CD14-positive monocyte (primary cell): ENCODE measurements around the gene RREB1. TPM values are rescaled to one million over a fixed set of nuclear protein-coding genes. Genes with fewer than 3 reads are reported as not detected.

Source experiments
- DNase-seq, 3 donors: peaks; one replicate each; pipeline ENCODE4 v3.0.0-alpha.2; 2011 to 2022
- H2AFZ ChIP-seq: 2 replicates; pipeline ENCODE4 v1.6.0; 2012; ENCODE audit warnings: mild to moderate bottlenecking, low read depth, low read length, inconsistent platforms; ENCODE audit not compliant: insufficient read depth, poor library complexity, severe bottlenecking
- H3K27ac ChIP-seq, 2 donors: 1 replicate in 1 of 2; 2 replicates in 1 of 2; pipeline ENCODE4 v1.5.1; 2012 to 2013; ENCODE audit warnings: low read length in 2 of 2, control low read depth in 1 of 2, inconsistent platforms in 1 of 2, low read depth in 1 of 2, mild to moderate bottlenecking in 1 of 2
- H3K27me3 ChIP-seq, 2 donors: one replicate each; pipeline versions ENCODE4 v1.6.0 to v1.6.1; 2011 to 2013; ENCODE audit warnings: low read length in 2 of 2; ENCODE audit not compliant: control insufficient read depth in 2 of 2, insufficient read depth in 2 of 2
- H3K36me3 ChIP-seq, 2 donors: replicated peaks in 1 of 2; 1 replicate in 1 of 2; 2 replicates in 1 of 2; pipeline versions ENCODE4 v1.5.1 to v1.6.1; 2012 to 2013; ENCODE audit warnings: low read length in 2 of 2, control low read depth in 1 of 2, inconsistent platforms in 1 of 2, mild to moderate bottlenecking in 1 of 2; ENCODE audit not compliant: insufficient read depth in 2 of 2, control insufficient read depth in 1 of 2
- H3K4me1 ChIP-seq, 2 donors: 1 replicate in 1 of 2; 2 replicates in 1 of 2; pipeline versions ENCODE4 v1.5.1 to v1.6.1; 2012 to 2013; ENCODE audit warnings: low read length in 2 of 2, control low read depth in 1 of 2, inconsistent platforms in 1 of 2, mild to moderate bottlenecking in 1 of 2, moderate library complexity in 1 of 2; ENCODE audit not compliant: insufficient read depth in 2 of 2, control insufficient read depth in 1 of 2
- H3K4me2 ChIP-seq: replicated peaks from 2 replicates; pipeline ENCODE3; 2012; ENCODE audit warnings: low read length, moderate library complexity, mild to moderate bottlenecking; ENCODE audit not compliant: poor library complexity, severe bottlenecking; ENCODE audit errors: extremely low read depth
- H3K4me3 ChIP-seq, 3 experiments: fragments of 200-600 bp in 1 of 3; sonication (generic) in 1 of 3; replicated peaks in 1 of 3; 1 replicate in 2 of 3; 2 replicates in 1 of 3; pipeline ENCODE4 v1.5.1; 2011 to 2013; ENCODE audit warnings: low read length in 3 of 3, mild to moderate bottlenecking in 3 of 3, control low read depth in 2 of 3, low read depth in 2 of 3, inconsistent platforms in 1 of 3, moderate library complexity in 1 of 3
- H3K79me2 ChIP-seq: 2 replicates; pipeline ENCODE4 v1.6.0; 2012; ENCODE audit warnings: mild to moderate bottlenecking, control low read depth, inconsistent platforms, low read length, moderate library complexity; ENCODE audit not compliant: insufficient read depth
- H3K9ac ChIP-seq: 2 replicates; pipeline ENCODE4 v1.6.0; 2017; ENCODE audit warnings: low read length, mild to moderate bottlenecking; ENCODE audit not compliant: insufficient read depth, poor library complexity, severe bottlenecking
- H3K9me3 ChIP-seq, 2 donors: replicated peaks in 1 of 2; 1 replicate in 1 of 2; 2 replicates in 1 of 2; pipeline versions ENCODE4 v1.5.1 to v1.6.1; 2012 to 2013; ENCODE audit warnings: low read length in 2 of 2, control low read depth in 1 of 2; ENCODE audit not compliant: control insufficient read depth in 1 of 2, insufficient read depth in 1 of 2
- H4K20me1 ChIP-seq: 2 replicates; pipeline ENCODE4 v1.6.0; 2012; ENCODE audit warnings: mild to moderate bottlenecking, low read length, control low read depth, moderate library complexity; ENCODE audit not compliant: insufficient read depth
- H3K27ac Mint-ChIP-seq, 7 donors: one replicate each; pipeline ENCODE4 v1.8.0; 2020; ENCODE audit warnings: mild to moderate bottlenecking in 7 of 7, mixed read lengths in 7 of 7, moderate library complexity in 6 of 7, inconsistent platforms in 2 of 7
- H3K27me3 Mint-ChIP-seq, 3 donors: one replicate each; pipeline ENCODE4 v1.8.0; 2021 to 2022; ENCODE audit warnings: low read depth in 3 of 3, mild to moderate bottlenecking in 3 of 3, mixed read lengths in 3 of 3, moderate library complexity in 3 of 3, inconsistent platforms in 1 of 3
- H3K36me3 Mint-ChIP-seq, 2 donors: one replicate each; pipeline ENCODE4 v1.8.0; 2020; ENCODE audit warnings: mixed read lengths in 2 of 2, inconsistent platforms in 1 of 2, mild to moderate bottlenecking in 1 of 2
- H3K4me1 Mint-ChIP-seq: one replicate; pipeline ENCODE4 v1.8.0; 2020; ENCODE audit warnings: mild to moderate bottlenecking, mixed read lengths
- H3K4me3 Mint-ChIP-seq, 2 donors: one replicate each; pipeline ENCODE4 v1.8.0; 2020; ENCODE audit warnings: mild to moderate bottlenecking in 2 of 2, mixed read lengths in 2 of 2, moderate library complexity in 1 of 2
- H3K9me3 Mint-ChIP-seq, 7 donors: one replicate each; pipeline ENCODE4 v1.8.0; 2020 to 2022; ENCODE audit warnings: mixed read lengths in 7 of 7, mild to moderate bottlenecking in 6 of 7, moderate library complexity in 6 of 7, inconsistent platforms in 2 of 7
- CTCF ChIP-seq: fragments of 200-600 bp; IDR thresholded peaks from one replicate; pipeline ENCODE4 v1.8.0; 2022; ENCODE audit warnings: antibody characterized with exemption, mild to moderate bottlenecking
- WGBS: methylation state at CpG from one replicate; pipeline ENCODE4 v1.1.5; 2013; ENCODE audit warnings: missing lambda C conversion rate; ENCODE audit not compliant: insufficient coverage; 5-methylcytosine and 5-hydroxymethylcytosine counted together
- intact Hi-C, 2 donors: fragments of 100-400 bp; cut with micrococcal nuclease; formaldehyde crosslinking; loops; one replicate each; pipeline versions ENCODE4 v1.15.0 to v1.15.1; 2023
- polyA plus RNA-seq, 3 donors: library from polyadenylated mRNA; depleted of rRNA in 1 of 3; unstranded in 2 of 3; stranded (reverse) in 1 of 3; fragments of 300-500 nt in 2 of 3; fragments of >200 nt in 1 of 3; fragmentation: Illumina TruSeq in 2 of 3; gene quantifications; 1 replicate in 2 of 3; 2 replicates in 1 of 3; pipeline ENCODE4 v1.2.3, GENCODE V29; 2012 to 2021

RREB1 gene
- polyA plus RNA-seq, 3 donors, result 2.1 to 15.3 (median 5.6) TPM

GRCh38 chr6:7087066-7087465 is 20.7 kb upstream of the RREB1 start:
- Mint-ChIP-seq H3K27ac (peak overlapping the region; percentile 80 to 97 (median 94)), H3K9me3 (no peaks in the 10 kb centered on the region), H3K4me1 (peaks cover 31% of the 10 kb centered on the region), H3K4me3 (peak overlapping the region; percentile 77 to 93), H3K27me3 (no peaks in the 10 kb centered on the region), H3K36me3 (no peaks in the 10 kb centered on the region)
- Histone ChIP-seq H3K27ac (peak overlapping the region in 1 of 2 donors; percentile 95), H3K36me3 (no peaks in the 10 kb centered on the region), H3K9me3 (no peaks in the 10 kb centered on the region), H3K4me1 (peaks cover 23 to 28% of the 10 kb centered on the region in 2 donors), H4K20me1 (no peaks in the 10 kb centered on the region), H3K9ac (peak overlapping the region; percentile 73), H3K79me2 (no peaks in the 10 kb centered on the region), H3K4me3 (peak overlapping the region; percentile 50 to 97 (median 91)), H3K4me2 (peak overlapping the region; percentile 87), H3K27me3 (no peaks in the 10 kb centered on the region), H2AFZ (peak overlapping the region; percentile 82)
- WGBS, result 25% methylated on average over 1 of the region's 3 CpGs
- intact Hi-C loops, result loop anchor here in 1 of 2 donors (5.0 to 10.0 kb wide), 2 partner anchors 35 to 392 kb away; no protein-coding TSS in a partner anchor
- TF ChIP-seq CTCF, result no peak
- DNase-seq, result peak in 1 of 3 donors; percentile 21

- no peaks in the 10 kb centered on the region for H3K9me3 ChIP-seq
- H2AFZ ChIP-seq, result peak overlapping the region; percentile 82
- no peaks in the 10 kb centered on the region for H3K36me3 ChIP-seq
- H3K27me3 ChIP-seq, result no peaks in the 10 kb centered on the region
- TF ChIP-seq CTCF, result no peak
- Mint-ChIP-seq H3K9me3 (no peaks in the 10 kb centered on the region), H3K4me1 (peaks cover 31% of the 10 kb centered on the region), H3K4me3 (peak overlapping the region in 1 of 2 donors; percentile 77), H3K27ac (peak overlapping the region in 6 of 7 donors; percentile 80 to 97 (median 94)), H3K27me3 (no peaks in the 10 kb centered on the region), H3K36me3 (no peaks in the 10 kb centered on the region)
- intact Hi-C loops, result loop anchor here in 1 of 2 donors (5.0 to 10.0 kb wide), 2 partner anchors 35 to 393 kb away; no protein-coding TSS in a partner anchor
- H3K4me3 ChIP-seq, result peak overlapping the region in 1 of 3 experiments; percentile 91
- 31% methylated on average over 4 of the region's 7 CpGs for WGBS
- H4K20me1 ChIP-seq, result no peaks in the 10 kb centered on the region
- peak overlapping the region in 1 of 2 donors; percentile 95 for H3K27ac ChIP-seq
- no peak for DNase-seq
- H3K9ac ChIP-seq, result peak overlapping the region; percentile 73
- H3K4me2 ChIP-seq, result peak overlapping the region; percentile 87
- H3K79me2 ChIP-seq, result no peaks in the 10 kb centered on the region
- H3K4me1 ChIP-seq, result peaks cover 23 to 28% of the 10 kb centered on the region in 2 donors
Observed at GRCh38 chr6:7087491-7087979, 20.2 kb upstream of the RREB1 start.
